ENCODE data around the gene KMT5B. TPM values are rescaled to one million over a fixed set of nuclear protein-coding genes. Genes with fewer than 3 reads are reported as not detected.
"Not testable (repeated sequence)": the region's sequence is repeated elsewhere in the genome, so short reads cannot be mapped to it uniquely, and the experiment has no call there.

The KMT5B gene
- total RNA-seq, 2 experiments from 2014 or later: 25.7 to 28.0 TPM

DNA sequence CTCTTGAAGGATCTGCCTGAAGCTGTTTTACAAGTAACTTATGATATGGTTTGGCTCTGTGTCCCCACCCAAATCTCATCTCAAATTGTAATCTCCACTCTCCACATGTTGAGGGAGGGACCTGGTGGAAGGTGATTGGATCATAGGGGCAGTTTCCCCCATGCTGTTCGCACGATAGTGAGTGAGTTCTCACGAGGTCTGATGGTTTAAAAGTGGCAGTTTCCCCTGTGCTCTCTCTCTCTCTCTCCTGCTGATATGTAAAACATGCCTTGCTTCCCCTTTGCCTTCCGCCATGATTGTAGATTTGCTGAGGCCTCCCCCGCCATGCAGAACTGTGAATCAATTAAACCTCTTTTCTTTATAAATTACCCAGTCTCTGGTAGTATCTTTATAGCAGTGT, 31.8 kb upstream of the KMT5B start:
- POLR2A ChIA-PET; H3K4me1 Mint-ChIP-seq; H3K27me3 Mint-ChIP-seq; H3K4me3 Mint-ChIP-seq; H3K9me3 Mint-ChIP-seq; H3K27ac Mint-ChIP-seq; H3K36me3 Mint-ChIP-seq (ENCODE audit: low read depth); DNase-seq: not testable (repeated sequence)
- CTCF ChIA-PET: interaction anchor here (0.7 kb wide), 1 partner anchor 167 kb away, joined by 3 read pairs; no protein-coding TSS in a partner anchor

DNA sequence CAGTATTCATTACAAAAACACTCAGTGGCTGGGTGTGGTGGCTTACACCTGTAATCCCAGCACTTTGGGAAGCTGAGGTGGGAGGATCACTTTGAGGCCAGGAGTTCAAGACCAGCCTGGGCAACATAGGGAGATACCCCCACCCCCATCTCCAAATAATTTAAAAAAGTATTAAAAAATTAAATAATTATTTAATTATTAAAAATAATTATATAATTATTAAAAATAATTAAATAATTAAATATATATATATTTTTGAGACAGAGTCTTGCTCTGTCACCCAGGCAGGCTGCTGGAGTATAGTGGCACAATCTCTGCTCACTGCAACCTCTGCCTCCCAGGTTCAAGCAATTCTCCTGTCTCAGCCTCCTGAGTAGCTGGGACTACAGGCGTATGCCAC, 30.8 kb upstream of the KMT5B start:
- DNase-seq; CTCF ChIA-PET; H3K36me3 Mint-ChIP-seq (ENCODE audit: low read depth); H3K9me3 Mint-ChIP-seq; H3K4me3 Mint-ChIP-seq; H3K27ac Mint-ChIP-seq; H3K4me1 Mint-ChIP-seq; H3K27me3 Mint-ChIP-seq; POLR2A ChIA-PET: not testable (repeated sequence)

DNA sequence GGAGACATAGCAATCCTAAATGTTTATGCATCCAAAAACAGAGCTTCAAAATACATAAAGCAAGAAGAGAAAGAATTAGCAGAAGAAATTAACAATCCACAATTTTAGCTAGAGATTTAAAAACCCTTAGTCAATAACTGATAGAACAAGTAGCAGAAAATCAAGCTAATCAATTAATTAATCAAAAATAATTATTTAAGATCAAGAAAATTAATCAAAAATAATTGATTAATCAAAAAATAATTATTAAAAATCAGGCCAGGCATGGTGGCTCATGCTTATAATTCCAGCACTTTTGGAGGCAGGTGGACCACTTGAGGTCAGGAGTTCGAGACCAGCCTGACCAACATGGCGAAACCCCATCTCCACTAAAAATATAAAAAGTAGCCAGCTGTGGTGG, 29.5 kb upstream of the KMT5B start:
- no peak for DNase-seq
- CTCF ChIA-PET: no interaction called here
- Mint-ChIP-seq H3K9me3 (no peaks in the 10 kb centered on the region), H3K4me1 (no peaks in the 10 kb centered on the region), H3K4me3 (no peak overlapping the region), H3K36me3 (ENCODE audit: low read depth) (no peaks in the 10 kb centered on the region), H3K27me3 (peaks cover 5% of the 10 kb centered on the region), H3K27ac (no peak overlapping the region)
- POLR2A ChIA-PET: no interaction called here

DNA sequence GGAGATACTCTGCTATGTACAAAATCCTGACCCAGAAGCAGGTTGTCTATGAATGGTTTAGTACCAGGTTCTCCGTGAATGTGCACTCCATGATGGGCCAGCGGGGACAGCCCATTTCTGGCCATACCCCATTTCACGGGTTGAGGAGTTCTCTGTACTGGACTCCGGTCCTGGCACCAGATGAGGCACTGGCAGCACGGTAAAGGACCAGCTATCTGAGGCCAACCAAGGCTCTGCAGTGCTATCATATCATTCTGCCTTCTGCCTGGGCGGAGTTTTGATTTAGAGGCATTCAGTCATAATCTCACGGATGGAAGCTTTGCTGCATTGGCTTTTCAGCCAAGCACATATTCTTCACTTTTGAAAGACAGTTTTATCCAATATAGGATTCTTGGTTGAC, 18.5 kb upstream of the KMT5B start:
- DNase-seq: no peak
- no peak overlapping the region for H3K27ac Mint-ChIP-seq
- ChIA-PET CTCF (no interaction called here), POLR2A (no interaction called here)
- H3K4me3 Mint-ChIP-seq: no peak overlapping the region
- H3K9me3 Mint-ChIP-seq: peaks cover 17% of the 10 kb centered on the region
- H3K4me1 Mint-ChIP-seq: no peaks in the 10 kb centered on the region
- peaks cover 14% of the 10 kb centered on the region for H3K27me3 Mint-ChIP-seq
- H3K36me3 Mint-ChIP-seq (ENCODE audit: low read depth): peaks cover 4% of the 10 kb centered on the region

DNA sequence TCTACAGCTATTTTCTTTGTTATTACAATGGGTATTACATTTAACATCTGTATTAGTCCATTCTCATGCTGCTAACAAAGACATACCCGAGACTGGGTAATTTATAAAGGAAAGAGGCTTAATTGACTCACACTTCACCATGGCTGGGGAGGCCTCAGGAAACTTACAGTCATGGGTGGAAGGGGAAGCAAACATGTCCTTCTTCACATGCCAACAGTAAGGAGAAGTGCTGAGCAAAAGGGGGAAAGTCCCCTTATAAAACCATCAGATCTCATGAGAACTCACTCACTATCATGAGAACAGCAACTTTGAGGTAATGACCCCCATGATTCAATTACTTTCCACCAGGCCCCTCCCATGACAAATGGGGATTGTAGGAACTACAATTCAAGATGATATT, 16.5 kb upstream of the KMT5B start:
- H3K27me3 Mint-ChIP-seq: peaks cover 9% of the 10 kb centered on the region
- peaks cover 17% of the 10 kb centered on the region for H3K9me3 Mint-ChIP-seq
- H3K27ac Mint-ChIP-seq: no peak overlapping the region
- H3K4me1 Mint-ChIP-seq: no peaks in the 10 kb centered on the region
- no peak for DNase-seq
- POLR2A ChIA-PET: no interaction called here
- CTCF ChIA-PET: no interaction called here
- no peak overlapping the region for H3K4me3 Mint-ChIP-seq
- peaks cover 4% of the 10 kb centered on the region for H3K36me3 Mint-ChIP-seq (ENCODE audit: low read depth)

DNA sequence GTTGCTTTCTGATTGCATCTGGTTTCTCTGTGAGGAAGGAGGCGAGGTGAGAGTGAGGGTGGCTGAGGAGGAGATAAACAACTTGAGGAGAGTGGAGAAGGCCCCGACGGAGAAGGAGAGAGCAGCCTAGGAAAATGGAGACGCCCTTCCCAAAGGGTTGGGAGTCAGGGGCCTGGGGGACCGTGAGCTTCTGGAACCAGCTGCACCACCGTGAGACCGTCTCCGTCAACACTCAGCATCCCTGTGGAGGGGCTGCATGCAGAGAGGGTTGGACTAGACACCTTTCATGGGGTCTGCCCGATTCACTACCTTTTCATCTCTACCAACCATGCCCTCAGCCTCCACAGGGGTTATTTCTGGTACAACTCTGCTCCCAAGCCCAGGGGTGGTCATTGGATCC, 13.3 kb upstream of the KMT5B start:
- POLR2A ChIA-PET: no interaction called here
- CTCF ChIA-PET: no interaction called here

DNA sequence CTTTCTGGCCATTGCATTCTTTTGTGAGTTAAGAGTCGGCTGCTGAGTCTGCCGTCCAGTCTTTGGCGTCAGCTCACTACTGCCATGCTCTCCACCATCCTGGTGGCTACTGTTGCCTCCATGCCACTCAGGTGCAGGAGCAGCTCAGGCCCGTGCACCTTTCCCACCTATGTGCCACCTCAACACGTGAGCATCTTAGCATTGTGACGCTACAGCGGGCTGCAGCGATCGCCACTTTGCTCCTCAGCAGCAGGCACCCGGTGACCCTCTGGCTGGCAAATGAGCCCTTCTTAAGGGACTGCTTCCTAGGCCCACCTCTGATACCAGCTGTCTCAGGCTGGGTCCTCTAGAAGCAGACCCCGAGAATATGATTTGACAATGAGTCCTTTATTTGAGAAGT, 11.5 kb upstream of the KMT5B start:
- peaks cover 13% of the 10 kb centered on the region for H3K9me3 Mint-ChIP-seq
- no peak for DNase-seq
- peaks cover 4% of the 10 kb centered on the region for H3K27me3 Mint-ChIP-seq
- peaks cover 3% of the 10 kb centered on the region for H3K4me1 Mint-ChIP-seq
- POLR2A ChIA-PET: no interaction called here
- no peak overlapping the region for H3K27ac Mint-ChIP-seq
- H3K36me3 Mint-ChIP-seq (ENCODE audit: low read depth): no peaks in the 10 kb centered on the region
- H3K4me3 Mint-ChIP-seq: no peak overlapping the region
- CTCF ChIA-PET: no interaction called here

More for the DNA sequence above, 13.3 kb upstream of the KMT5B start:
- Mint-ChIP-seq H3K4me1 (peaks cover 3% of the 10 kb centered on the region), H3K27ac (no peak overlapping the region), H3K4me3 (no peak overlapping the region), H3K9me3 (peaks cover 17% of the 10 kb centered on the region), H3K27me3 (peaks cover 2% of the 10 kb centered on the region), H3K36me3 (ENCODE audit: low read depth) (peaks cover 4% of the 10 kb centered on the region)
- DNase-seq: no peak

DNA sequence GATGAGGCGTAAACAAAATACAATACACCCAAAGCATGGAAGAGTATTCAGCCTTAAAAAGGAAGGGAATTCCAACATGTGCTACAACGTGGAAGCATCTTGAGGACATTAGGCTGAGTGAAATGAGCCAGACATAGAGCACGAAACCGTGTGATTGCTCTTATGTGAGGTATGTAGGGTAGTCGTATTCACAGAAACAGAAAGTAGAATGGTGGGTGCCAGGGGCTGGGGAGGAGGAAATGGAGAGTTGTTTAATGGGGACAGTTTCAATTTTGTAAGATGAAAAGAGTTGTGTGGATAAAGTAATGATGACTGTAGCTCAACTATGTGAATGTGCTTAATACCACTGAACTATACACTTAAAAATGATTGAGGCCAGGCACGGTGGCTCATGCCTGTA, 10.2 kb upstream of the KMT5B start:
- H3K27me3 Mint-ChIP-seq: peaks cover 6% of the 10 kb centered on the region
- H3K9me3 Mint-ChIP-seq: peaks cover 3% of the 10 kb centered on the region
- H3K4me3 Mint-ChIP-seq: no peak overlapping the region
- no peak for DNase-seq
- ChIA-PET CTCF (no interaction called here), POLR2A (no interaction called here)
- peaks cover 3% of the 10 kb centered on the region for H3K4me1 Mint-ChIP-seq
- no peaks in the 10 kb centered on the region for H3K36me3 Mint-ChIP-seq (ENCODE audit: low read depth)
- H3K27ac Mint-ChIP-seq: no peak overlapping the region

DNA sequence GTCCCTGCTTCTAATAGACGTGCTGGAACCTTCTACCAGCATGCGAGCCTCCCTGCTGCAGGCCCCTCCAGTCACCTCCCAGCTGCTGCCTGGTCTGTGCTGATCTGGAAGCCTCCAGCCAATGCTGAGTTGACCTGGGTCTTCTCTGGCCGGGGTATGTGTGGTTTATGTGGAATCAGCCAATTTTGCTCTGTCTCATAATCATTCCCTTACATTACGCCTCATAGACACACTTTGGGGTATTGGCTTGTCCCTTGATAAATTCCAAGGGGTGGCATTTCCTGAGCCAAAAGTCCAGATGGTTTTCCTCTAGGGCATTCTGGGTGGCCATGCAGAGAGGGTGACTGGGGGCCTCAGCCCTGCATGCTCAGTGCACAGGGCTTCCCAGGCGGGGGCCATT, 8.3 kb upstream of the KMT5B start:
- Mint-ChIP-seq H3K27me3 (peaks cover 10% of the 10 kb centered on the region), H3K27ac (no peak overlapping the region), H3K4me3 (no peak overlapping the region), H3K9me3 (no peaks in the 10 kb centered on the region), H3K4me1 (peaks cover 3% of the 10 kb centered on the region), H3K36me3 (ENCODE audit: low read depth) (no peaks in the 10 kb centered on the region)
- CTCF ChIA-PET: interaction anchor here (1.4 kb wide), 1 partner anchor 12 kb away, joined by 9 read pairs; no protein-coding TSS in a partner anchor
- no peak for DNase-seq
- POLR2A ChIA-PET: no interaction called here

DNA sequence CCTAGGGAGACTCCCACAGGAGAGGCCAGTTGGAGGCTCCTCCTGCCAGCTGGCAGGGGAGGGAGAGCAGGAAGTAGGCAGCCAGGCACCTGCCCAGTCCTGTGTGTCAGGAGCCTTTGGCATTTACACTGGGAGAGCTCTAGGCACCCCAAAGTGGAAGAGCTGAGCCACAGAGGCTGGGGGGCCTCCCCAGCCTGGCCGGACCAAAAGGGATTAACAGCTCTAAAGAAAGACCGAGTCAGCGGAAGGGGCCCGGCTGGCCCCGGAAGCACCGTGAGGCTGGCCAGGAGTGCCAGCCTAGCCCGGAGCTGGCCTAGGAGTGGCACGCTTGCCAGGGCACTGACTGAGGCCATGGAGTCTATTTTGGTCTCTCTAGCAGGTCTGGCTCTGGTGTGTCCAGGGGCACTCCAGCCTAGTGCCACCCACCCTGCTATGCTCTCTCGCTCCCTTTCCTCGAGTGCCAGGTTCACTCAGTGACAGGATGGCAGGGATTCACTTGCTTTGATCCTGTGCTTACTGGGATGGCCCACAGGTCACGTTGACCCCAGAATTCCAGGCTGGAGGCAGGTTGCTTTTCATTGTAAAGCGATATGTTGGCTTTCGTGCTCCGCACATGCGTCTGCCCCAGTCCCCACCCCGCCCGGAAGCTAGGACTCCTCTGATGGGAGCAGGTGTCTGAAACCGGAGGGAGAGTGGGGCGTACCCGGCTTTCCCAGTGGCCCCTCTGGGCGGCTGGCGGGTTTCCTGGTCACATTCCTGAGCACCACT, 3.3 kb upstream of the KMT5B start:
- no peak for DNase-seq
- ChIA-PET POLR2A (no interaction called here), CTCF (no interaction called here)
- no peak overlapping the region for H3K27ac Mint-ChIP-seq
- H3K27me3 Mint-ChIP-seq: peaks cover 27% of the 10 kb centered on the region
- H3K4me1 Mint-ChIP-seq: peaks cover 19% of the 10 kb centered on the region
- H3K9me3 Mint-ChIP-seq: no peaks in the 10 kb centered on the region
- H3K4me3 Mint-ChIP-seq: no peak overlapping the region
- peaks cover 3% of the 10 kb centered on the region for H3K36me3 Mint-ChIP-seq (ENCODE audit: low read depth)

DNA sequence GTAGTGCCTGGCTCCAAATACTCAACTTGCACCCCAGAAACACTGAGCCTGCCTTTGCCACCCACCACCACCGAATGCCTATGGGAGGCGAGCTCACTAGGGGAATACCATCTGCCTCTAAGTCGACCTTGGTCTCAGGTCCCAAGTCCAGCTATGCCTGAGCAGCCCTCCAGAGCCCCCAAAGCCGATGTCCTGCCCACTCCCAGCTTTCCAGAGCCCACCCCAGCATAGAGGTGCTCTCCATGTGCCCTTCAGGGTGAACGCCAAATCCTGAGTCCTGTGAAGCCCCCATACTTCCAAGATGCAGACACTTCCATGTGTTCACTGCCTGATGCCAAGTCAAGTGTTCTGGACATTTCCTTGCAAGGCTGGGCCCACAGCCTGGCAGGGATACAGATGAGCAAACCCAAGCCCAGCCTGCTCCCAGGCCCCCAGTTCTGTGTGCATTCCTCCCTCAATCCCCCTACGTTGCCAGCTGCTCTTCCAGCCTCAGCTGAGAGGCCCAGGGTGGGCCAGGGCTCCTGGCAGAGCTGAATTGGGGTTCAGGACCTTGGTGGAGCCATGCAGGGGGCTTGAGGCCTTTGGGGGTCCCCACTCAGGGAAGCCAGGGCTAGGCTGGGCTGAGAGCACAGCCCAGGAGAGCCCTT, 2.6 kb upstream of the KMT5B start:
- peaks cover 3% of the 10 kb centered on the region for H3K36me3 Mint-ChIP-seq (ENCODE audit: low read depth)
- H3K4me1 Mint-ChIP-seq: peaks cover 25% of the 10 kb centered on the region
- ChIA-PET POLR2A (no interaction called here), CTCF (interaction anchor here (0.9 kb wide), 1 partner anchor 9 kb away, joined by 3 read pairs; no protein-coding TSS in a partner anchor)
- no peak for DNase-seq
- no peak overlapping the region for H3K27ac Mint-ChIP-seq
- no peaks in the 10 kb centered on the region for H3K9me3 Mint-ChIP-seq
- H3K4me3 Mint-ChIP-seq: peak overlapping the region; percentile 67
- H3K27me3 Mint-ChIP-seq: peaks cover 27% of the 10 kb centered on the region

DNA sequence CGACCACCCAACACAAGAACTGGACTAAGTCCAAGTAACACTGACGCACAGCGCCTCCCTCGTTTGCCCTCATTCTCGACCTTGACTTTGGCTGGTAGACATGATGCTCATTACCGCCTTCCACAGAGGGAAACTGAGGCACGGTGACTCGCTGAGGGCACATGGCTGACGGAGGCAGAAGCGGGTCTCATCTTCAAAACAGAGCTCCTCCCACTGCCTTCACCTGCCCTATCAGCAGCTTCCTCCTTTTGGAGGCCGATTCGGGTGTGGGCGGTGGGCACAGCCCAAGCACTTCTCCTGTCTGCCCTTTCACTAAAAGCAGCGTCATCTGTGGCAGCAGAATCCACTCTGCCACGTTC, 2.0 kb upstream of the KMT5B start:
- peak overlapping the region; percentile 67 for H3K4me3 Mint-ChIP-seq
- H3K4me1 Mint-ChIP-seq: peaks cover 28% of the 10 kb centered on the region
- DNase-seq: no peak
- H3K9me3 Mint-ChIP-seq: no peaks in the 10 kb centered on the region
- ChIA-PET CTCF (interaction anchor here (0.9 kb wide), 1 partner anchor 8 kb away, joined by 3 read pairs; no protein-coding TSS in a partner anchor), POLR2A (no interaction called here)
- H3K27ac Mint-ChIP-seq: peak overlapping the region; percentile 47
- peaks cover 3% of the 10 kb centered on the region for H3K36me3 Mint-ChIP-seq (ENCODE audit: low read depth)
- H3K27me3 Mint-ChIP-seq: peaks cover 27% of the 10 kb centered on the region

DNA sequence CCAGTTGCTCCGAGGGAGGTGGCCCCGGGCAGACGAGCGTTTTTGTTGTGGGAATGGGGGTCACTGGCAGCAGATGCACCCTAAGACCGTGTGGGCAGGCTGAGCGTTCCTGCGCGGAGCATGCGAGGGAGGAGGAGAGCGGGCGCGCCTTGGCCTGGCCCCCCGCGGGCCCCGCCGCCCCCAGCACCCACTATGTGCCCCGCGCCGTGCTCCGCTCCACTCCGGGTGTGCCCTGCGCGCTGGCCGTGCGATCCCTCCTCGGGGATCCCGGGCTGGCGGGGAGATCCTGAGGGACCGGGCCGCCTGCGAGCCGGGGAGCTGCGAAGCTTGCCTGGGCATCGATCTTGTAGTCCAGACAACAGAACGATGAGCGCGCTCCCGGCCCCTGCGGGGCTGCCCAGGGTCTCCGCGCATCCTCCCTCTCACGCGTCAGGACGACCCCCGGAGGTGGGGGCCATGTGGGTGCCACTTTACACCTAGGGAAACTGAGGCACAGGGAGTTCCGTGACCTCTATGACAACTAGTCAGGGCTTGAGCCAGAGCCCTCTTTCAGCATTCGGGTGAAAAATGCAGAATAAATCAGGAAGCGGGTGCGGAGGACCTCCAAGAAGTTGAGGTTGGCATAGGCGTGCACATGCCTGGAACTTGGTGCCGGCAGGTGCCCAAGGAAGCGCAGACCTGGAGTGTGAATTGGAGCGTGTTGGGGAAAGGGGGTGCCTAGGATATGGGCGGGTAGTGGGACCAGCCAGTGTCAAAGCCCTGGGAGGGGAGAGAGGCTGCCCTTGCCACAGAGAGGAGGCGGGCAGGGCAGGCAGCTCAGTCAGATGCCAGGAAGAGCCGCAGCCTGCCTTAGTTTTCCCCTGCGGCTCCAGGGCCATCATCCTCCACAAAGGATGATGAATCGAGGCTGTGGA, 1.3 kb upstream of the KMT5B start:
- CTCF ChIA-PET: no interaction called here
- Mint-ChIP-seq H3K27ac (no peak overlapping the region), H3K36me3 (ENCODE audit: low read depth) (peaks cover 3% of the 10 kb centered on the region), H3K4me1 (peaks cover 28% of the 10 kb centered on the region), H3K27me3 (peaks cover 22% of the 10 kb centered on the region), H3K9me3 (no peaks in the 10 kb centered on the region), H3K4me3 (peak overlapping the region; percentile 69)
- DNase-seq: no peak
- POLR2A ChIA-PET: interaction anchor here (1.2 kb wide), 1 partner anchor 38 kb away, joined by 3 read pairs; no protein-coding TSS in a partner anchor
